Measurements from ENCODE around the gene ZNF335. TPM values are rescaled to one million over a fixed set of nuclear protein-coding genes. Genes with fewer than 3 reads are reported as not detected.

Gene ZNF335
- total and polyA plus RNA-seq, 2 donors (not counting 3 experiments of a cell fraction or from before 2014, with no cell fraction given): 17.3 to 22.8 TPM

GRCh38 chr20:45899046-45899835, 72.8 kb downstream of the ZNF335 start:
- POLR2A ChIA-PET: interaction anchor here (0.6 to 0.7 kb wide), 2 partner anchors 35 to 36 kb away, joined by 4 read pairs; no protein-coding TSS in a partner anchor
- Histone ChIP-seq H3K4me1 (ENCODE audit: control insufficient read depth, extremely low read depth, insufficient read depth, low read length) (no peaks in the 10 kb centered on the region), H3K4me3 (replicated peaks in 1 of 3; ENCODE audit: insufficient read depth in 1 of 3, low read depth in 1 of 3, low read length in 3 of 3) (no peak overlapping the region), H3K9ac (replicated peaks; ENCODE audit: extremely low read depth, insufficient read depth, low read length) (no peak overlapping the region), H3K27ac (ENCODE audit: insufficient read depth, low read depth, low read length) (no peak overlapping the region), H3K4me2 (ENCODE audit: insufficient read depth, low read length) (no peak overlapping the region), H4K20me1 (replicated peaks; ENCODE audit: control insufficient read depth, extremely low read depth, insufficient read depth, low read length) (no peaks in the 10 kb centered on the region), H2AFZ (ENCODE audit: low read depth, low read length) (no peak overlapping the region), H3K9me3 (replicated peaks; ENCODE audit: control insufficient read depth, insufficient read depth, low read length) (no peaks in the 10 kb centered on the region), H3K79me2 (ENCODE audit: control insufficient read depth, insufficient read depth, low read length) (no peaks in the 10 kb centered on the region), H3K9me1 (replicated peaks; ENCODE audit: control insufficient read depth, extremely low read depth, insufficient read depth, low read length) (no peaks in the 10 kb centered on the region), H3K27me3 (ENCODE audit: control insufficient read depth in 2 of 2, insufficient read depth in 2 of 2, low read length in 2 of 2) (no peaks in the 10 kb centered on the region), H3K36me3 (ENCODE audit: control insufficient read depth in 2 of 2, extremely low read depth in 1 of 2, insufficient read depth in 2 of 2, low read length in 2 of 2) (peaks cover 4 to 28% of the 10 kb centered on the region in 2 experiments)
- dilution Hi-C loops (cut with MboI; ENCODE audit: extremely low pct_ligation_motif_present, low sequenced_read_pairs) (no loop called here), intact Hi-C loops (cut with micrococcal nuclease) (no loop called here)
- CTCF ChIA-PET: interaction anchor here (2.1 kb wide), 1 partner anchor 71 kb away, joined by 5 read pairs; no protein-coding TSS in a partner anchor
- BruUV-seq (replicated peaks): no TSS peak
- DNase-seq (ENCODE audit: low read depth, low spot score): no peak
- FAIRE-seq: no peak
- no peak for TF ChIP-seq JUN (IDR thresholded peaks at IDR 0.05; ENCODE audit: borderline replicate concordance, insufficient read depth, insufficient read length, low read depth)
- TF ChIP-seq POLR2AphosphoS5 (IDR thresholded peaks at IDR 0.05; ENCODE audit: insufficient read depth, low read depth, low read length): no peak
- TF ChIP-seq MAX (IDR thresholded peaks at IDR 0.05; ENCODE audit: insufficient read depth, insufficient read length): no peak

Other genes starting within 250 kb of the ZNF335 start
- not detected in 2 replicates for gene SPINT4, start 249.9 kb downstream of the ZNF335 start, total RNA-seq
- not detected in 2 replicates for gene SPINT4, start 249.9 kb downstream of the ZNF335 start, polyA plus RNA-seq
- not detected in 2 replicates for gene WFDC3, start 180.3 kb downstream of the ZNF335 start, total RNA-seq
- gene WFDC3, start 180.3 kb downstream of the ZNF335 start, polyA plus RNA-seq: 0.39 TPM in 1 of 2 replicates, not detected in the other
- gene DNTTIP1, start 180.2 kb downstream of the ZNF335 start, total RNA-seq: 31.9 and 33.7 TPM in 2 replicates
- gene DNTTIP1, start 180.2 kb downstream of the ZNF335 start, polyA plus RNA-seq: 38.4 and 40.5 TPM in 2 replicates
- gene UBE2C, start 159.6 kb downstream of the ZNF335 start, total RNA-seq: 108 and 129 TPM in 2 replicates
- gene UBE2C, start 159.6 kb downstream of the ZNF335 start, polyA plus RNA-seq: 130 and 135 TPM in 2 replicates
- not detected in 2 replicates for gene TNNC2, start 144.9 kb downstream of the ZNF335 start, total RNA-seq
- 0.19 and 0.26 TPM in 2 replicates for gene TNNC2, start 144.9 kb downstream of the ZNF335 start, polyA plus RNA-seq
- 11.9 and 14.9 TPM in 2 replicates for gene SNX21, start 138.4 kb downstream of the ZNF335 start, total RNA-seq
- gene SNX21, start 138.4 kb downstream of the ZNF335 start, polyA plus RNA-seq: 11.6 and 14.8 TPM in 2 replicates
- gene ACOT8, start 114.8 kb downstream of the ZNF335 start, total RNA-seq: 15.5 and 15.8 TPM in 2 replicates
- 50.9 and 58.8 TPM in 2 replicates for gene ACOT8, start 114.8 kb downstream of the ZNF335 start, polyA plus RNA-seq
- gene ZSWIM3, start 114.6 kb downstream of the ZNF335 start, total RNA-seq: 4.2 and 4.4 TPM in 2 replicates
- gene ZSWIM3, start 114.6 kb downstream of the ZNF335 start, polyA plus RNA-seq: 3.8 and 4.5 TPM in 2 replicates
- 10.0 and 11.3 TPM in 2 replicates for gene ZSWIM1, start 91.0 kb downstream of the ZNF335 start, total RNA-seq
- gene ZSWIM1, start 91.0 kb downstream of the ZNF335 start, polyA plus RNA-seq: 8.5 and 9.4 TPM in 2 replicates
- gene SPATA25, start 84.6 kb downstream of the ZNF335 start, total RNA-seq: 1.3 TPM in 1 of 2 replicates, not detected in the other
- gene SPATA25, start 84.6 kb downstream of the ZNF335 start, polyA plus RNA-seq: 0.69 and 1.0 TPM in 2 replicates
- 5.4 and 6.5 TPM in 2 replicates for gene NEURL2, start 81.0 kb downstream of the ZNF335 start, total RNA-seq
- gene NEURL2, start 81.0 kb downstream of the ZNF335 start, polyA plus RNA-seq: 2.8 and 4.5 TPM in 2 replicates
- gene CTSA, start 80.9 kb downstream of the ZNF335 start, total RNA-seq: 156 and 169 TPM in 2 replicates
- gene CTSA, start 80.9 kb downstream of the ZNF335 start, polyA plus RNA-seq: 409 and 427 TPM in 2 replicates
- gene PLTP, start 60.0 kb downstream of the ZNF335 start, total RNA-seq: 61.9 and 62.1 TPM in 2 replicates
- gene PLTP, start 60.0 kb downstream of the ZNF335 start, polyA plus RNA-seq: 118 TPM in 2 replicates
- gene PCIF1, start 37.5 kb downstream of the ZNF335 start, total RNA-seq: 25.8 and 27.2 TPM in 2 replicates
- gene PCIF1, start 37.5 kb downstream of the ZNF335 start, polyA plus RNA-seq: 26.4 and 27.6 TPM in 2 replicates
- gene MMP9, start 36.7 kb upstream of the ZNF335 start, total RNA-seq: not detected in 2 replicates
- gene MMP9, start 36.7 kb upstream of the ZNF335 start, polyA plus RNA-seq: not detected in 2 replicates
- gene SLC12A5, start 57.0 kb upstream of the ZNF335 start, total RNA-seq: 1.6 and 1.8 TPM in 2 replicates
- 1.8 and 2.3 TPM in 2 replicates for gene SLC12A5, start 57.0 kb upstream of the ZNF335 start, polyA plus RNA-seq
- gene NCOA5, start 117.8 kb upstream of the ZNF335 start, total RNA-seq: 34.2 and 39.5 TPM in 2 replicates
- gene NCOA5, start 117.8 kb upstream of the ZNF335 start, polyA plus RNA-seq: 30.3 and 32.0 TPM in 2 replicates
- gene CD40, start 146.1 kb upstream of the ZNF335 start, total RNA-seq: 33.1 and 36.6 TPM in 2 replicates
- 38.3 and 43.9 TPM in 2 replicates for gene CD40, start 146.1 kb upstream of the ZNF335 start, polyA plus RNA-seq